Esophagus muscularis mucosa (tissue), 4 donors: Measurements from ENCODE around the gene RASSF10. TPM values are rescaled to one million over a fixed set of nuclear protein-coding genes. Genes with fewer than 3 reads are reported as not detected.

Experiments
- DNase-seq: peaks from one replicate; pipeline ENCODE4 v3.0.0-alpha.2; 2017; ENCODE audit errors: extremely low spot score
- H3K27ac ChIP-seq, 4 donors: fragments of 200-600 bp; sonication (generic); replicated peaks in 1 of 4; 1 replicate in 3 of 4; 2 replicates in 1 of 4; pipeline ENCODE4 v1.5.1; 2016 to 2019; ENCODE audit warnings: mild to moderate bottlenecking in 1 of 4
- H3K27me3 ChIP-seq, 4 donors: fragments of 200-600 bp; sonication (generic); one replicate each; pipeline versions ENCODE4 v1.5.1 to v1.6.0; 2016 to 2019
- H3K36me3 ChIP-seq, 4 donors: fragments of 200-600 bp; sonication (generic); one replicate each; pipeline ENCODE4 v1.5.1; 2016 to 2019
- H3K4me1 ChIP-seq, 4 donors: fragments of 200-600 bp; sonication (generic); one replicate each; pipeline ENCODE4 v1.5.1; 2016 to 2019
- H3K4me3 ChIP-seq, 4 donors: fragments of 200-600 bp; sonication (generic); 1 replicate in 2 of 4; 2 replicates in 2 of 4; pipeline ENCODE4 v1.5.1; 2016 to 2019; ENCODE audit warnings: mild to moderate bottlenecking in 4 of 4, moderate library complexity in 1 of 4
- H3K9me3 ChIP-seq, 4 donors: fragments of 200-600 bp; sonication (generic); 1 replicate in 3 of 4; 2 replicates in 1 of 4; pipeline ENCODE4 v1.5.1; 2016 to 2019
- EP300 ChIP-seq: sonication (generic); formaldehyde crosslinking; IDR thresholded peaks from one replicate; pipeline ENCODE4 v1.6.1; 2017; ENCODE audit warnings: antibody characterized with exemption
- POLR2A ChIP-seq: fragments of 450-650 bp; IDR thresholded peaks from one replicate; pipeline ENCODE4 v1.6.1; 2017; ENCODE audit warnings: antibody characterized with exemption, moderate library complexity, mild to moderate bottlenecking, low read depth
- POLR2AphosphoS5 ChIP-seq, 2 donors: sonication (generic); formaldehyde crosslinking; IDR thresholded peaks; one replicate each; pipeline ENCODE4 v1.6.1; 2017; ENCODE audit warnings: antibody characterized with exemption in 2 of 2
- WGBS: methylation state at CpG from one replicate; pipeline ENCODE4 v1.1.5; 2018; 5-methylcytosine and 5-hydroxymethylcytosine counted together
- intact Hi-C: fragments of 100-400 bp; cut with DNase I; formaldehyde crosslinking; loops from one replicate; pipeline ENCODE4 v1.15.1; 2023
- total RNA-seq, 4 donors: library from RNA; depleted of rRNA; stranded (reverse); fragments of >200 nt; gene quantifications; one replicate each; pipeline versions ENCODE4 v1.1.0 to v1.2.1, GENCODE V29; 2016
- TF ChIP-seq, protein P1 (sequence below), 3 experiments: fragments of 200-600 bp in 2 of 3; fragments of 450-650 bp in 1 of 3; sonication (generic) in 2 of 3; IDR thresholded peaks; one replicate each; pipeline ENCODE4 v1.5.1; 2017 to 2019; ENCODE audit warnings: antibody characterized with exemption in 3 of 3, mild to moderate bottlenecking in 2 of 3, moderate library complexity in 1 of 3

Gene RASSF10
- total RNA-seq, 4 donors from 2014 or later, result 0.17 to 0.57 (median 0.19) TPM; not detected in 1

DNA sequence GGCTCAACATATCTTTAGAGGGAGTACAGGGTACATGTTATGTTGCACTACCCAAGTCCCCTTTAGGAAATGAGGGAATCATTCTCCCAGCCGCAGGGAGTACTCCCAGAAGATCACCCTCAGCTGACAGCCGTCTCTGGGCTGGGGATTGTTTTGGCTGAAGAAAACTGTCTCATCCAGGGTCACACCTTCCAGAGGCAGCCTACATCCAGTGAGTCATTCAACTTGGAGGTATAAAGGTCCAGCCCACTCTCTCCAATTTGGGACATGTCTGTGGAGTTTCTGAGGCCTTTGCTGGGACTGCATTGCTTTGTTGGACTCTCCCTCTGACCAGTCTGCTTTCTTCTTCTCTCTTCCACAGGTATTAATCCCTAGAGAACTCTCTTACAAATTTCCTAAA, 42.1 kb downstream of the RASSF10 start:
- no peak overlapping the region for H3K27ac ChIP-seq
- H3K9me3 ChIP-seq, result no peaks in the 10 kb centered on the region
- intact Hi-C loops, result no loop called here
- no peaks in the 10 kb centered on the region for H3K4me1 ChIP-seq
- TF ChIP-seq POLR2AphosphoS5 (IDR thresholded peaks at IDR 0.05) (no peak), POLR2A (no peak), EP300 (no peak)
- TF ChIP-seq, protein P1, sequence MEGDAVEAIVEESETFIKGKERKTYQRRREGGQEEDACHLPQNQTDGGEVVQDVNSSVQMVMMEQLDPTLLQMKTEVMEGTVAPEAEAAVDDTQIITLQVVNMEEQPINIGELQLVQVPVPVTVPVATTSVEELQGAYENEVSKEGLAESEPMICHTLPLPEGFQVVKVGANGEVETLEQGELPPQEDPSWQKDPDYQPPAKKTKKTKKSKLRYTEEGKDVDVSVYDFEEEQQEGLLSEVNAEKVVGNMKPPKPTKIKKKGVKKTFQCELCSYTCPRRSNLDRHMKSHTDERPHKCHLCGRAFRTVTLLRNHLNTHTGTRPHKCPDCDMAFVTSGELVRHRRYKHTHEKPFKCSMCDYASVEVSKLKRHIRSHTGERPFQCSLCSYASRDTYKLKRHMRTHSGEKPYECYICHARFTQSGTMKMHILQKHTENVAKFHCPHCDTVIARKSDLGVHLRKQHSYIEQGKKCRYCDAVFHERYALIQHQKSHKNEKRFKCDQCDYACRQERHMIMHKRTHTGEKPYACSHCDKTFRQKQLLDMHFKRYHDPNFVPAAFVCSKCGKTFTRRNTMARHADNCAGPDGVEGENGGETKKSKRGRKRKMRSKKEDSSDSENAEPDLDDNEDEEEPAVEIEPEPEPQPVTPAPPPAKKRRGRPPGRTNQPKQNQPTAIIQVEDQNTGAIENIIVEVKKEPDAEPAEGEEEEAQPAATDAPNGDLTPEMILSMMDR (IDR thresholded peaks at IDR 0.05), result no peak
- DNase-seq, result no peak
- H3K4me3 ChIP-seq, result no peak overlapping the region
- 75% methylated on average over 2 of the region's 2 CpGs for WGBS
- no peaks in the 10 kb centered on the region for H3K27me3 ChIP-seq
- H3K36me3 ChIP-seq, result no peaks in the 10 kb centered on the region

GRCh38 chr11:13052130-13052571, 43.0 kb downstream of the RASSF10 start:
- Histone ChIP-seq H3K36me3 (no peaks in the 10 kb centered on the region), H3K4me1 (no peaks in the 10 kb centered on the region), H3K9me3 (no peaks in the 10 kb centered on the region), H3K4me3 (no peak overlapping the region), H3K27me3 (no peaks in the 10 kb centered on the region), H3K27ac (no peak overlapping the region)
- no peak for TF ChIP-seq POLR2A
- TF ChIP-seq, protein P1 (IDR thresholded peaks at IDR 0.05), result no peak
- no peak for TF ChIP-seq POLR2AphosphoS5 (IDR thresholded peaks at IDR 0.05)
- TF ChIP-seq EP300, result no peak
- WGBS, result 84% methylated on average over 5 of the region's 5 CpGs
- intact Hi-C loops, result no loop called here
- DNase-seq, result no peak

- no peaks in the 10 kb centered on the region for H3K9me3 ChIP-seq
- H3K27ac ChIP-seq, result no peak overlapping the region
- no peaks in the 10 kb centered on the region for H3K27me3 ChIP-seq
- no peak for TF ChIP-seq EP300
- no peak for TF ChIP-seq POLR2A
- TF ChIP-seq POLR2AphosphoS5 (IDR thresholded peaks at IDR 0.05), result no peak
- TF ChIP-seq, protein P1 (IDR thresholded peaks at IDR 0.05), result no peak
- intact Hi-C loops, result no loop called here
- H3K36me3 ChIP-seq, result no peaks in the 10 kb centered on the region
- no peak for DNase-seq
- H3K4me1 ChIP-seq, result no peaks in the 10 kb centered on the region
- 80% methylated on average over 5 of the region's 6 CpGs for whole genome bisulfite sequencing
- H3K4me3 ChIP-seq, result no peak overlapping the region
Observed at GRCh38 chr11:13053255-13053917, 44.3 kb downstream of the RASSF10 start.

DNA sequence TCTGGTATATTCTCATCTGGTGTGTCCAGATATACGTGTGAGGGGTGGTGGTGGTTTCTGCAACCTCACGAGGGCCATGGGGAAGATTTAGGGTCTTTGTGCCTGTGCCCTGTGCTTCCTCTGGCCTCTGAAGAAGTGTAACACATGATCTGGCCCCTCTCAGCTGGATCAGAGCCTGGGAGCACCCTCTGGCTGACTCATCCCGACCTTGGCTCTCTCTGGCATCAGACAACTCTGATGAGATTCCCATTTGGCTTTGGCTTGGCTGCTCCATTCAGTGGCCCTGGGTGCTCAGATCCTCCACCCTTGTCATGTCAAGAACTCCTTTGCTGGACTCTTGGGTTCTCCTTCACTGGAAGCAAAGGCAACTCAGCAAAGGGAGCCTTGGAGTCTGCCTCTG, 45.2 kb downstream of the RASSF10 start:
- DNase-seq, result no peak
- intact Hi-C loops, result no loop called here

More for the DNA sequence above, 45.2 kb downstream of the RASSF10 start:
- H3K9me3 ChIP-seq, result no peaks in the 10 kb centered on the region
- H3K27ac ChIP-seq, result no peak overlapping the region
- H3K4me3 ChIP-seq, result no peak overlapping the region
- TF ChIP-seq EP300 (no peak), POLR2AphosphoS5 (IDR thresholded peaks at IDR 0.05) (no peak), POLR2A (no peak)
- TF ChIP-seq, protein P1 (IDR thresholded peaks at IDR 0.05), result no peak
- no peaks in the 10 kb centered on the region for H3K27me3 ChIP-seq
- no peaks in the 10 kb centered on the region for H3K4me1 ChIP-seq
- H3K36me3 ChIP-seq, result no peaks in the 10 kb centered on the region
- 70% methylated on average over 3 of the region's 3 CpGs for WGBS
